HG03565 (cell line): Measurements from ENCODE around the gene TCL1B.
A peak's percentile ranks its signal among the peaks of the same experiment; 100 is the strongest.

Experiments
- ATAC-seq: cut with Tn5 transposase; IDR thresholded peaks from one replicate; pipeline ENCODE4 v1.9.1; 2021; ENCODE audit warnings: mild to moderate bottlenecking, moderate library complexity; ENCODE audit not compliant: unreplicated experiment

Gene TCL1B

DNA sequence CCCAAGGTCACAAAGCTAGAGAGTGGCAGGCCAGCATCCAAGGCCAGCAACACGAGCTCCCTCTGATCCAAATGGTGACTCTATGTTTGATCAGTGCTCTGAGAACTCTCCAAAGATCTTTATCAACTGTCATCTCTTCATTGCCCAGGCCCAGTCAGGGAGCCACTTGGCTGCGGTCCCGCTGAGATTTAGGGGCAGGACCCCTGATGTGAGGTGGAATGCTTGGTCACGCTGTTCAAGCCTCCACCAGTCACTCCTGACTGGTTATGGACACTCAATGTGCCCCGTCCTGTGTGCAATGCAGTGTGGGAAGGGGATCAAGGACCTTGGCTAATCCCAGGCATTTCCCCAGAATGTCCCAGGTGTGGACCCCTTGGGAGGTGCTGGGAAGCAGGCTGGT, 19.8 kb upstream of the TCL1B start:
- no peak for ATAC-seq

DNA sequence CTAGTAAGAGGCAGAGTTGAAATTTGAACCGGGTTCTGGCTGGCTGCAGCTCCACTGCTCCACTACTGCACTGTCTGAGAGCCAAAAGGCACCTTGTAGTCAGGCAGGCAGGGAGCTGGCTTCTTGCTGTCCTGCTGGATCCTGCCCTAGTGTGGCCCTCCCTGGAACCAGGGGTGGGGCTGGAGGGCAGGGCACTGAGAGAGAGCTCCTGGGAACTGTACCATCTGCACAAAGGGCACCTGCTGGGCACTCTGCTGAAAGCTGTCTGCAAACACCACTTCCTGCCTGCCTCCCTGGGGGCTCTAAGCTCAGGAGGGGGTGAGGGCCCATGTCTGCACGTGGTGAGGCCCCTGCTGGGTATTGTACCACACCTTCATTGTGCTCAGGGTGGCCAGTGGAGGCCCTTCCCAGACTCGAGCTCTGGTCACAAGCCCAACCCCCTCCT, 19.0 kb upstream of the TCL1B start:
- no peak for ATAC-seq

DNA sequence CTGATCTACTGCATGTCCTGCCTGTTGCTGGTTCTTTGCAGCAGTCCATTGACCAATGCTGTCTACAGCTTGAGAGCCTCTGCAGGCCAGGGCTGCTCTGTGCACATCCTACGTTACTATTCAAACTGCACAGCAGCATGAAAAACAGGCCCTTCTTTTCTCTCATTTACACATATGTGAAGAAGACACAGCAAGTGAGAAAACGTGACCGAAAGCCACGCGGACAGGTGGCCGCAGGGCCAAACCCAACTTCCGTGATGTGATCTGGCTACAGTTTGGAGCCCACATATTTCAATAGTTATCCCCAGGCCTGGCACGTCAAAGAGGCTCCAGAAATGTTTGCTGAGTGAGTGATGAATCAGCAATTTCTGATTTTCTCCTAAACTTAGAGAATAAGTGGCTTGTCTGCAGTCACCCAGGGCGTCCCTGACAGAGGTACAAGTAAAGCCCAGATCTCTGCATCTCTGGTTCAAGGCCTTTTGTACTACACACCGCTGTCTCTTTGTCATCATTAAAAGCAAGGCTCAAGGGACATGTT, 17.9 kb upstream of the TCL1B start:
- ATAC-seq: no peak

DNA sequence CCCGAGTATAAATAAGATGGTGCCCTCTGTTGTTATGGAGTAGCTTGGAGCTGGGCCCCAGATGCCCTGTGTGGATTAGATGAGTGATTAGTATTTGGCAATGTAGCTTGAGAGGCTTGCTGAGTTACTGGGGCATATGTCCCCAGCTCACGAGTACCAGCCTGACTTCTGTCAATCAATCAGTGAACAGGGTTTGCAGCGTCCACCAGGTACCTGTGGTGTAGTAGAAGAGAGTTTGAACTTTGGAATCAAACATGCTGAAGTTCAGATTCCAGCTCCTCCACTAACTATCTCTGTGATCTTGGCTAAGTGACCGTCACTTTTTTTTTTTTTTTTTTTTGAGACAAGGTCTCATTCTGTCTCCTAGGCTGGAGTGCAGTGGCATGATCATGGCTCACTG, 11.6 kb upstream of the TCL1B start:
- no peak for ATAC-seq

DNA sequence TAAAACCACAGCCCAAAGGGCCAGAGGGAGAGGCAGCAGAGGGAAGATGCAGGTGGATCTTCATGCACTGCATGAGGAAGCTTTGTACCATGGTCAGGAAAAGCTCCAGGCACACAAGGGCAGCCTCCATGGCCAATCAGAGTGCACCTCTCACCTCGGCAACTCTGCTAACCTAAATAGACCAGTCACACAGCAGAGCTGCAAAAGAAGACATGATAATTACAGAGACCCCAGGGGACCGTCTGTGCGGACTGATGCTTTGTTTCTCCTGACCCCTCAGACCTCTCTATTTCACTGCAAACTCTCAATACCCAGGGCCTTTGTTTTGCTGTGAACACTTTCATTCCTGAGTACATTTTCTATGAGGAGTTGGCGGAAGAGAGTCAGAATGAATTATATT, 10.7 kb upstream of the TCL1B start:
- no peak for ATAC-seq

DNA sequence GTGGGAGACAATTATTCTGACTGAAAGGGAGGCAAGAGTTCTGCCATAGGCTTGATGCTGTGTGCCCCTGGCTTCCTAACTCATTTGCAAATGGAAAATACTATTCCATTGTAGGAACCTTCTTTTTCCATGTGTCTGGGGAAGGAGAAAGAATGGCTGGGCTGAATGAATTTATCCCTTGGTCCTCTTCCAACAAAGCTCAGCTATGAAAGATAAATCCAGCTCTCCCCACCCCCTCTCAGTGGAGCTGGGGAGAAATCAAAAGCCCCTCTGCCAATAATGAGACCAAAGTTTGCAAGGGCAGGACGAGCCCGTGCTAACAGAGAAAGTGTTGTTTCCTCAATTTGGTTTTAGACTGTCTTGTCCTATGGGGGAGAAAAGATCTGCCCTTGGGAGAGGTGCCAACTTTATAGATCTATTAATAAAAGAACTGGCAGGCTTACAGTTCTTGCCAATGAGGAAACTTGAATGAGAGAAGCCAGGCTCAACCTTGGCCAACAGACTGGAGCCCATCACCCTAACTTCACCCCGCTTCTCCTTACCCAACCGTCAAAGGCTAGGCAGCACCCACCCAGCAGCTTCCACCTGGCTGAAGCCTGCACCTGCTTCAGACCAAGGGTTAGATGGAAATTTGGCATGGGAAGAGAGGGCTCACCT, 8.9 kb upstream of the TCL1B start:
- no peak for ATAC-seq

DNA sequence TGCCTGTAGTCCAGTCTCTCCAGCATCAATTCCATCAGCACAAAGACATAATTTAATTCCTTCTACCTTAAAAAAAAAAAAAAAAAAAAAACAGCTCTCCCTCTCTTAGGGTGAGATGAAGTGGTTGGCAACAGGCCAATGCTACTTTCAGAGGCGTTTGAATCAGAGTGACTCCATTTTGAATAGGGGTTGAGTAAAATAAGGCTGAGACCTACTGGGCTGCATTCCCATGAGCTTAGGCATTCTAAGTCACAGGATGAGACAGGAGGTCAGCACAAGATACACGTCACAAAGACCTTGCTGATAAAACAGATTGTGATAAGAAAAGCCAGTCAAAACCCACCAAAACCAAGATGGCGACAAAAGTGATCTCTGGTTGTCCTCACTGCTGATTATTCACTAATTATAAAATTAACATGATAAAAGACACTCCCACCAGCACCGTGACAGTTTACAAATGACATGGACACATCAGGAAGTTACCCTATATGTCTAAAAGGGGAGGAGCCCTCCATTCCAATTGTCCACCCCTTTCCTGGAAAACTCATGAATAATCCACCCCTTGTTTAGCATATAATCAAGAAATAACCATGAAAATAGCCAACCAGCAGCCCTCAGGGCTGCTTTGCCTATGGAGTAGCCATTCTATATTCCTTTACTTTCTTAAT, 6.9 kb upstream of the TCL1B start:
- no peak for ATAC-seq

DNA sequence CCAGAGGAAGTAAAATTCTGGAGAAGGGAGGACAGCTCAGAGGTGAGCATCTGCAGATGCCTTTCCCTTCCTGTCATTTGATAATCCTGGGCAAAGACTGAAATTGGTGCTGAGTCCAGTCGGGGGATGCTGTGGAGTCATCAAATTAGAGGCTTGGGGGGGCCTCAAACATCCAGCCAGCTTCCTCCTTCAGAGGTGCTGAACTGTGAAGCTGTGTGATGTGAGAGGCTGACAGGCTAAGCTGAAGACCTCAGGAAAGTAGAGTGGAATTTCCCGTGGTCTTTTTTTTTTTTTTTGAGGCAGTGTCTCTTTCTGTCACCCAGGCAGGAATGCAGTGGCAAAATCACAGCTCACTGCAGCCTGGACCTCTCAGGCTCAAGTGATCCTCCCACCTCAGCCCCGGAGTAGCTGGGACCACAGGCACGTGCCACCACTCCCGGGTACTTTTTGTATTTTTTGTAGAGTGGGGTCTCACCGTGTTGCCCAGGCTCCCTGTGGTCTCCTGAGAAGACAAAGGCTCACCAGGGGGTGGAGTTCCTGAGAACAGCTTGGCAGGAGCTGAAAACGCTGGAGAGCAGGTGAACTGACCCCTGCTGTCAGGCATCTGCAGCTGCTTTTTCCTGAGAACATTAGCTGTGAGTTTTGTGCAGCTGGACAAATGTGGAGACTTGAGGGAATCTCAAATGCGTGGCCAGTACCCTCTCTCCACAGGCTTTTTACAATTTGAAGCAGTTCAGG, 6.1 kb upstream of the TCL1B start:
- no peak for ATAC-seq

DNA sequence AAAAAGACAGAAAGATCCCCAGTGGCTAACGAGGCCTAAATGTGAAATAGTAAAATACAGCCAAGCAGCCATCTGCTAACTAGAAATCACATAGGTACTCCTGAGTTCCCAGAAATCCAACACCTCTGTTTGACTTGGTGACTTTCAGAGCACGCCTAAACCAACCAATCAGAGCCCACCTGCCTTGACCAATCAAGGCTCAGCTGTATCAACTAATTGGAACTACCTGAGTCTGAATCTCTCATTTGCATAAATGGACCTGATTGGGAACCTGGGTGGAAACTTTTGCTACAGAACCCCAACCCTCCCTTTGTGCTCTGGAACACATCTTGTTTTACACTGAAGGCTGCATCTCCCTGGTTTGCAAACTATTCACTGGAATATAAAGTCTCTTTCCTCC, 5.1 kb upstream of the TCL1B start:
- ATAC-seq: no peak

DNA sequence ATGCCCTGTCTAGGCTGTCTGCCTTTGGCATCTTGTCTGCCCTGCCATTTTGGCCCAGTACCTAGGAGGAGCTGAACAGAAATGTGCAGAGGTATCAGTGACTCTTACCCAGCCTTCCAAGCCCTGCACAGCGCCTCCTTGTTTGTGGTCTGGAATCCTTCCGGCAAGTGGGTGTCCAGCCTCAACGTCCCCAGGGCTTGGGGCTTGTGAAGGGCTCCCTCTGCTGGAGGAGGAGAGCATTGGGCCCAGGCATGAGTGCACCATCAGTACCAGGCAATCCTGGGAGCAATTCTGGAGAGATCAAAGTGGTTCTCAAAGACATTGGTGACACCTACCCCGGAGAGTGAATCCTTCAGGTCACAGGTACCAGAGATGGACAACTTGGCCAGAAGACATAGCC, 2.4 kb upstream of the TCL1B start:
- ATAC-seq: no peak

DNA sequence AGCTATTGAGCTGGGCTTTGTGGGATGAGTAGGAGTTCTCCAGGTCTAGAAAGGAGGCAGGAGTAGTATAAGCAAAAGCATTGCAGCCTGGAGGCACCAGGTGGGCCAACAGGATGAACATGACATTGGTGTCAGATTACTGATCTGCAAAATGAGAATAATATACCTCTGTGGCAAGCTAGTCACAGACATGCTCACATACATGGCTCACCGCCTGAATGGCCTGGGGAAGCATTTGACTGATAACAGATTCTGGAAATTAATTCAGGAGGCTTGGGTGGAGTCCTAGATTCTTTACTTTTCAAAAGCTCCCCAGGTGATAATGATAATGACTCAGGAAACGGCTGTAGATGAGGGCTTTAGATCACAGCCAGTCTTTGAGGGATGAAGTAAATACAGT, 709 bp downstream of the TCL1B start:
- ATAC-seq: no peak

DNA sequence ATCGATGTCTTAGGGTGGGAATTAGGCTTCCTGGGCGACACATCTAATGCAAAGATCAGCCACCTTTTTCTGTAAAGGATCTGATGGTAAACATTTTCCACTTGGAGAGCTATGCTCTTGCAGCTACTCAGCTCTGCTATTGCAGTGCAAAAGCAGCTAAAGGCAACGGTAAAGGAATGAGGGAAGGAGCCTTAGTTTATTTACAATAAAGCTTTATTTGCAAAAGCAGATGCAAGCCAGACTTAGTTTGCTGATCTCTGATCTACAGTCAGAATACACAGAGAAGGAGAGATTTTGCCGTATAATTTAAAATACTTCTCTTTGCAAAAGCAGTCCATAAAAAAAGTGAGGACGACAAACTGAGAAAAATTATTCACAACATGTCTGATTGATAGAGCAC, 3.2 kb downstream of the TCL1B start:
- no peak for ATAC-seq

DNA sequence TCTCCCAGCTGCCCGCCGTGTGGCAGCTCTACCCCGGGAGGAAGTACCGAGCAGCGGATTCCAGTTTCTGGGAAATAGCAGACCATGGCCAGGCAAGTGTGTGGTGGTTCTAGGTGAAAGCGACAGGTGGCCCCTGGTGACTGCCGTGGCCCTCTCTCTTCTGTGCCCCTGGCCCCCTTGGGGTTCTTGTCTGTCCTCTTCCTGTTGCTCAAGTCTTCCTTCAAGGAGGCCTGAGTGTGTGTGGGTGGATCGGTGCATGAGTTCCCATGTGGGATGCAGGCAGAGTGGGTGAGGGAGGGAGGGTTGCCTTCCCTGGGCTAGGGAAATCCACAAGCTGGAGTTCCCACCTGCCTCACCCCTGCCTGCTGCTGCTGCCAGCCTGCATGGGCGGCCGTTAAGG, 4.6 kb downstream of the TCL1B start:
- no peak for ATAC-seq

DNA sequence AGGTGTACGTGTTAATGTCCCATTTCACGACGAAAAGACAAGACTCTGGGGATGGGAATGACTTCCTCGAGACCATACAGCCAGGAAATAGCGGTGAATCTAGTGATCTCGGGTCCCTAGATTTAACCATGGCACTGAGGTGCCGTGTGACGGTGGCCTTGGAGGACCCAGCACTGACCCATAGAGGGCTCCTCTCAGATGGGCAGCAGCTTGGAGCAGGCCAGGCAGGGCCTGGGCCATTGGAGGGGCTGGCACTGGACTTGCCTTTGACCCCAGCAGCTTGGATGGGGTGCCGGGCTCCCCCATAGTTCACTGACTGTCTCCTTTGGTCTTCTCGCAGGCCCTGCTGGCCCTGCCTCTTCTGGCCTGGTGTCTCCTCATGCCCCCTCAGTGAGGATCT, 5.4 kb downstream of the TCL1B start:
- ATAC-seq: no peak

DNA sequence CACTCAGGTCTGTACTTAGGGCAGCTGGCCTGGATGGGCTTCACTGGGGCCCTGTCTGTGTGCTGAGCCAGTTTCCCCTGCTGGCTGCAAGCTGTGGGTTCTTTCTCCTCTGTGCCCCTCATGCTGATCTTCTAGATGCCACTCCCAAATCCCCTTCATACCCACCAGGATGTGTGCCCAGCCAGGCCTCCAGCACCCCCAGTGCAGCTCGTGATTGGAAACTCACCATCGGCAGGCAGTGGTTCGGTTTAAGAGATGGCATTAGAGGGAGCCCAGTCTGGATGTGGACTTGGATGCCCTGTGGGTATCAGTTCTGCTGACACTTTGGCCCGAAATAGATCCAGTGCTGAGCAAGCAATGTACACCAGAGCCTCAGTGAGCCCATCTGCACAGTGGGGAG, 5.9 kb downstream of the TCL1B start:
- ATAC-seq: no peak

DNA sequence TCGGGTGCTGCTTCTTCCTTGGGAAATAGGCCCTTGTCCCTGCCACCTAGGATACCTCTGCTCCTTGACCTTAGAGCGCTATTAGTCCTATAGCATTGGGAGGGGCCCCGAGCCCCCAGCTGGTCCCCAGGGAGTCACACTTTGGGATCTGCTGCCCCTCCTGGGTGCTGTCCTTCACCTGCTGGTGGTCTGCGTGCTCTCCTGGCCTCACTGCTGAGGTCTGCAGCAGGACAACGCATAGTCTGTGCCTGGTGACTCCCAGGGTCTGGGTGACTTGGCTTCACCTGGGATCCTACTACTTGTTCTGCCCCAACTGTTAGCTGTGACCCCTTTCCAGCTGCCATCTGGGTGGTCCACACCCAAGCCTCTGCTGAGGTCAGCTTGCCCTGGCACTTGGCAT, 8.8 kb downstream of the TCL1B start:
- no peak for ATAC-seq

DNA sequence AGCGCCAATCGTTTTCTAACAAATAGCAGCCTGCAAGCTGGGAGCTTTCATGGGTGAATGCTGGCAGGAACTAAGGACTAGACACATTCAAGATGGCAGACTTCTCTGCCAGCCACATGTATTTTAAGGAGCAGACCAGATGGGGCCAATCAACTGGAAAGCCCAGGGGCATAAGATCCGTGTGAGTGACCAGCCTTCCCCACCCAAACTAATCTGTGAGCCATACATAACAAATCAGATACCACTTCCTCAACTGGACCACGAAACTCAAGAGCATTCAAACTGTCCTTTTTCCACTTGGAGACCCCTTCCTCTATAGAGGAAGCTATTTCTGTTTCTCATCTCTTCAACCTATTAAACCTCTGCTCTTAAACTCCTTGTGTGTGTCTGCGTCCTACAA, 9.7 kb downstream of the TCL1B start:
- ATAC-seq: no peak

DNA sequence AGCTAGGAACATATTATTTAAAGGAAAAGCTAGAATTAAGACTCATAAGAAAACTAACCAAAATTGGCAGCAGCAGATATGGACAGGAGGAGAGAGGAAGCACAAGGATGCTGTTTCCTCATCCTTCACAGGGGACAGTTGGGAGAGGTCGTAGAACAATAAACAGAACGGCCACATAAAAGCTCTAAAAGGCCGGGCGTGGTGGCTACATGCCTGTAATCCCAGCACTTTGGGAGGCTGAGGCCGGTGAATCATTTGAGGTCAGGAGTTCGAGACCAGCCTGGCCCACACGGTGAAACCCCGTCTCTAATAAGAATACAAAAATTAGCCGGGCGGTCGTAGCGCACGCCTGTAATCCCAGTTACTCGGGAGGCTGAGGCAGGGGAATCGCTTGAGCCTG, 10.5 kb downstream of the TCL1B start:
- no peak for ATAC-seq

DNA sequence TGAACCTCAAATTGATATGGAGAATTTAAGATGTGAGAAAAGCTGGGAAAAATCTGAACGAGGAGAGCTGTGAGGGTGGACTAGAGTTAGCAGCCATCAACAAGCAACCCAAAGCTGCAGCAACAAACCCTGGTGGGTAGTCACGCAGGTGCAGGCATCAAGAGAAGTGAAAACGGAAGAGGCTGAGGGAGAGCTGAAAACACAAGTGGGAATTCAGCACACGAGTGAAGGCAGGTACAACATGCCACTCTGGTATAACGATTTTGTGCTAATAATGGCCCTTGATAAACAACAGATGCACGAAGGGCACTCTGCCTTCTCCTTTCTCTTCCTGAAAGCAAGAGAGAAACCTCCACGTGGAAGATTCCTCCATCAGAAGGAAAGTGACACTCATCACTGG, 11.5 kb downstream of the TCL1B start:
- ATAC-seq: peak; percentile 55

DNA sequence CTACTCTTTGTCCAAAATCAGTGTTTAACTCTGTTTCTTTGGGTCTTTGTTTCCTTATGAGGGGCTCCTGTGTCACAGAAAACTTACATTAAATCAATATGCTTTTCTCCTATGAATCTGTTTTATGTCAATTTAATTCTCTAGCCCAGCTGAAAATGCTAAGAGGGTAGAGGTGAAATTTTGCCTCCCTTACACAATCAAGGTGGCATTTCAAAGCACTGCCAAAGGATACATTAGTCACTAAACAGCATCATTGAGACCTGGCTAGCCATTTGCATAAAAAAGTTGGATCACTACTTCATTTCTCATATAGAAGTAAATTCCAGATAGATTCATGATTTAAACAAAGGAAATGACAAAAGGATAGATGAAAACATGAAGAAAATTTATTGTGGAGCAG, 12.1 kb downstream of the TCL1B start:
- ATAC-seq: no peak

DNA sequence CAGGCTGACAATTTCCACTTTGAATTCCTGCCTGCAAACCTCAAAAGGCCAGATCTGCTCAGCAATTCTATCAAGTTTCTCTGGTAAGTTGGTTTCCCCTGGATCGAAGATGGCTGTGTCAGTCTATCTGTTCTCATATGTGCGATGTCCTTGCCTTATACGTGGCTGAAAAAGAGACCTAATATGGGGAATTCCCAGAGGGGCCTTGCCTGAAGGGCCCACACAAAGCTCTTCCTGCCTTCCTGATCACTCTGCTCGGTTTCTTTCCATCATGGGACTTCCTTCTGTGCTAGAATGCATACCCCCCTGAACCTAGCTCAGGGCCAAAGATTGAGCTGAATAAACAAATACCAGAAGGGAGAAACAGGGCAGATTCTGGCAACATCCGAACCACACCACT, 13.2 kb downstream of the TCL1B start:
- ATAC-seq: no peak
